Skin of body (tissue), 2 donors: ENCODE data around the gene RAPGEF1. TPM values are rescaled to one million over a fixed set of nuclear protein-coding genes. Genes with fewer than 3 reads are reported as not detected.
A peak's percentile ranks its signal among the peaks of the same experiment; 100 is the strongest.
"Not testable (repeated sequence)": the region's sequence is repeated elsewhere in the genome, so short reads cannot be mapped to it uniquely, and the experiment has no call there.

Source experiments
- DNase-seq: peaks from one replicate; lab custom pipeline; 2025; lab: John Stamatoyannopoulos, UW
- total RNA-seq: library from RNA; depleted of rRNA; stranded (reverse); fragments of >200 nt; gene quantifications from one replicate; pipeline ENCODE4 v1.2.3, GENCODE V29; 2014

Gene RAPGEF1, protein sequence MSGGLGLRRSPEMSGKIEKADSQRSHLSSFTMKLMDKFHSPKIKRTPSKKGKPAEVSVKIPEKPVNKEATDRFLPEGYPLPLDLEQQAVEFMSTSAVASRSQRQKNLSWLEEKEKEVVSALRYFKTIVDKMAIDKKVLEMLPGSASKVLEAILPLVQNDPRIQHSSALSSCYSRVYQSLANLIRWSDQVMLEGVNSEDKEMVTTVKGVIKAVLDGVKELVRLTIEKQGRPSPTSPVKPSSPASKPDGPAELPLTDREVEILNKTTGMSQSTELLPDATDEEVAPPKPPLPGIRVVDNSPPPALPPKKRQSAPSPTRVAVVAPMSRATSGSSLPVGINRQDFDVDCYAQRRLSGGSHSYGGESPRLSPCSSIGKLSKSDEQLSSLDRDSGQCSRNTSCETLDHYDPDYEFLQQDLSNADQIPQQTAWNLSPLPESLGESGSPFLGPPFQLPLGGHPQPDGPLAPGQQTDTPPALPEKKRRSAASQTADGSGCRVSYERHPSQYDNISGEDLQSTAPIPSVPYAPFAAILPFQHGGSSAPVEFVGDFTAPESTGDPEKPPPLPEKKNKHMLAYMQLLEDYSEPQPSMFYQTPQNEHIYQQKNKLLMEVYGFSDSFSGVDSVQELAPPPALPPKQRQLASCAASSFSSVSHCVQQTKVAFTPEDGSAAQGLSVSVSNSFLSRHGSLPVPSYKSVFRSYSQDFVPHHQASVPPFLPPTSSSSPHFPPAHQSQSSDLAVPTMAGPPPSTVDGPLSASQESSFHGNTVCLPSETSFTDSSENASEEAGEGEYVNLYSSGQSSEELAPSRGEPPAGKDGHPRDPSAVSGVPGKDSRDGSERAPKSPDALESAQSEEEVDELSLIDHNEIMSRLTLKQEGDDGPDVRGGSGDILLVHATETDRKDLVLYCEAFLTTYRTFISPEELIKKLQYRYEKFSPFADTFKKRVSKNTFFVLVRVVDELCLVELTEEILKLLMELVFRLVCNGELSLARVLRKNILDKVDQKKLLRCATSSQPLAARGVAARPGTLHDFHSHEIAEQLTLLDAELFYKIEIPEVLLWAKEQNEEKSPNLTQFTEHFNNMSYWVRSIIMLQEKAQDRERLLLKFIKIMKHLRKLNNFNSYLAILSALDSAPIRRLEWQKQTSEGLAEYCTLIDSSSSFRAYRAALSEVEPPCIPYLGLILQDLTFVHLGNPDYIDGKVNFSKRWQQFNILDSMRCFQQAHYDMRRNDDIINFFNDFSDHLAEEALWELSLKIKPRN (N-terminal part only)
- 23.1 TPM for total RNA-seq

DNA sequence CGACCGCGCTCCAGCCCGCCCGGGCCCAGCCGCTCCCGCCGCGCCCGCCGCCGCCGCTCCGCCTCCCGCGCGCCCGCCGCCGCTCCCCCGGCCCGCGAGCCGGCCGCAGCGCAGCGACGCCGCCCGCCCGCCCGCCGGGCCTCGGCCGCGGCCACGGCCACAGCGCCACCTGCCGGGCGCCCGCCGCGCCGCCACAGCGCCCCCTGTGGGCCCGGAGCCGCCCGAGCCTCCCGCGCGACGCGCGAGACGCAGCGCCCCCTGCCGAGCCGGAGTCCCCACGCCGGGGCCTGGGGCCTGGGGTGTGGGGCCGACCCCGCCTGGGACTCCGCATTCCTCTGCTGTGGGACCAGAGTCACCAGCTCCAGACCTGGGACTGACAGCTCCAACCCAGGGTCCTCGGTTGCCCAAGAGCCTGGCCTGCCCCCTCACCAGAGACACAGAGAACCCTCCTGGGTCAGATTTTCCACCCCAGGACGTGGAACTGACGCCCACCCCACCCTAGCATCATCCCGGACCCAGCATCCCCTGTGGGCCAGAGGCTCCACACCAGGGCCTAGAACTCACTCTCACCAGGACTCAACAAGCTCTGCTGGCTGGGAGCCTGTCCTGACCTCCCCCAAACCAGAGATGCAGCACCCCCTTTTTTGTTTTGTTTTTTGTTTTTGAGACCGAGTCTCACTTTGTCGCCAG lies at the start of gene RAPGEF1:
TSS of gene RAPGEF1 (minus strand) at position 118 of the 690 bp plus-strand sequence. CDS start 246 bp downstream, outside the sequence.
- DNase-seq = peak; percentile 47

DNA sequence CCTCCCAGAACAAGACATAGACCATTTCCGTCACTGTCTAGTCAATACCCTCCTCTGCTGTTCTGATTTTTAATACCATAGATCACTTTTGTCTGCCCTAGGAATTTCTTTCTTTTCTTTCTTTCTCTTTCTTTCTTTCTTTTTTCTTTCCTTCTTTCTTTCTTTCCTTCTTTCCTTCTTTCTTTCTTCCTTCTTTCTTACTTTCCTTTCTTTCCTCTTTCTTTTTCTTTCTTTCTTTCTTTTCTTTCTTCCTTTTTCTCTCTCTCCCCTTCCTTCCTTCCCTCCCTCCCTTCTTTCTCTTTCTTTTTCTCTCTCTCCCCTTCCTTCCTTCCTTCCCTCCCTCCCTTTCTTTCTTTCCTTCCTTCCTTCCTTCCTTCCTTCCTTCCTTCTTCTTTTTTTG lies 49.0 kb upstream of the RAPGEF1 start:
- DNase-seq = no peak

DNA sequence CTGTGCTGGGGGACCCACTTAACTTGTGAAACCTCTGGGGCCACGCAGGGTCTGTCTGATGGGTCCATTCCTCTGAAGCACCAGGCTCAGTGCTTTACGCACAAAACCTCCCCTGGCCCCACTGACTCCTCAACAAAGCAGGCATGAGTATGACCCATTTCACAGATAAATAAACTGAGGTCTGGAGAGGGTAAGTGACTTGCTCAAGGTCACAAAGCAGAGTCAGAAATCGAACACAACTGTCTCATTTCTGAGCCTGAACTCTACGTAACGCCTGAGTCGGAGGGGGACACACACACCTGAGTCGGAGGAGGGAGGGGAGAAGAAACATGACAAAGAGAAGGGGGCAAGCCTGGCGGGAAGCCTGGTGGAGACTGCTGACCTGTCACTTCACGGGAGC lies 48.0 kb upstream of the RAPGEF1 start:
- no peak for DNase-seq

GRCh38 chr9:131784748-131785501 lies 45.0 kb upstream of the RAPGEF1 start:
- no peak for DNase-seq

GRCh38 chr9:131781069-131781468 lies 41.2 kb upstream of the RAPGEF1 start:
- no peak for DNase-seq

- DNase-seq = no peak
Measured at GRCh38 chr9:131776473-131776872, 36.6 kb upstream of the RAPGEF1 start.

DNA sequence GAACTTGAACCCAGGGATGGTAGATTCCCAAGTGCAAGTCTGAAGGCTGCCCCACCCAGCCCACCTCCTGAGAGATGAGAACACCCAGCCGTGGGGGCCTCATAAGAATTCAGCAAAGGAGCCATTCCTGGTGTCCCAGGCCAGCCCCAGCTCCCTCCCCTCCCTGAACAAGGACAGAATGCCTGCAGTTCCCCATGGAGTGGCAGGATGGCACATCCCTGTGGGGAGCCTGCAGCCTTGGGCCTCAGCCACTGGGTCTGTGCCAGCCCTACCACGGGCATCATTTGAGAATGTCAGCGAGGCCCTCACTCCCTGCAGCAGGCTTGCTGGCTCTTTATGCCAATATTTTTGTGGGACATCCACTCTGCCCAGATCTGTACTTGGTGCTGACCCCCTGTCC lies 36.2 kb upstream of the RAPGEF1 start:
- DNase-seq = no peak

DNA sequence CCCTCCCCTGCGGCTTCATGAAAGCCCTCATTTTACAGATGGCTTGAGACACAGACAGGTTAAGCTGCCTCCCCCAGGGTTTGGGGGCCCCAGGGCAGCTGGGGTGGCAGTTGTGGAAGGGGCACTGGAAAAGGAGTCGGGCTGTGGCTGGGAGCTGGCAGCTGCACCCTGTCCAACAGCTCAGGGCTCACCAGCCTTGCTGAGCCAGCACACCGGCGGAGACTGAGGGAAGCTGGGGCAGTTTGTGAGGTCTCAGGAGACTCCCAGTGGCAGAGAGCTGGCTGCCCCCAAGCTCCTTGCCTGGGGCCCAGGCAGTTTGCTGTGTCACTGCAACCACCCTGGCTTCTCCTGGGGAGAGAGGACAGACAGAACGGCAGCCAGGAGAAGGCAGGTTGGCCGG lies 34.8 kb upstream of the RAPGEF1 start:
- no peak for DNase-seq

DNA sequence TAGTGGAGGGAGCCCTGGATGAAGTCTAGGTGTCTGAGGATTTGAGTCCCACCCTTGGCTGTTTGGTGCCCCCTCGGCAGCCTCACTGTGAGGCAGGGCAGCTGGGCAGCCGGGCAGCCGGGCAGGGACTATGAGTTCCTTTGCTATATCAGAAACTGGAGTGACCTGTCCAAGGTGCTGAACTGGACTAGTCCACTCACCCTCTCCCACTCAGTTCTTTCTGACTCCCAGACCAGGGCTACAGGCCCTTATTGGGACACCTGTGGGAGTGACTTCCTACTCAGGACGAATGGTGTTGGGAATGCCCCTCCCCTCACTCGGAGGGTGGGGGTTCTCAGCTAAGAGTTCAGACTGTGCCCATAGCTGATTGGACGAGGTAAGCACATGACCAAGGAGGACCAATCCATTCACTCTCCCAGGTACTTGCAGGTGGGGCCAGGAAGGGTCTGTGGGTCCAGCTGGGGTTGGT lies 34.1 kb upstream of the RAPGEF1 start:
- no peak for DNase-seq

- DNase-seq = no peak
Measured at GRCh38 chr9:131772940-131773339, 33.1 kb upstream of the RAPGEF1 start.

GRCh38 chr9:131771646-131772045 lies 31.8 kb upstream of the RAPGEF1 start:
- no peak for DNase-seq

DNA sequence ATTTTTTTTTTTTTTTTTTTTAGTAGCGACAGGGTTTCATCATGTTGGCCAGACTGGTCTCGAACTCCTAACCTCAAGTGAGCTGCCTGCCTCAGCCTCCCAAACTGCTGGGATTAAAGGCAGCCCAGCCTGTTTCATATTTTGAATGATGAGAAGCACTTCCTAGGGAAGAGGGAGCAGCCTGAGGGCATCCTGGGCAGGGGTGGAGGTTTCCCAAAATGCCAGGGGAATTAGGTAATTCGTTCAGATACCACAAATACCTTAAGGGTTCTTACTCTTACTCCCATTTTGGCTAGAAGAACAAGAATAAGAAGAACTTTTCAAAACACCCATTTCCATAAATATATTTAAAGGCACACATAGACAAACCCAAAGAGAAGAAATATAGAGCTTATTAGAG lies 29.5 kb upstream of the RAPGEF1 start:
- no peak for DNase-seq

DNA sequence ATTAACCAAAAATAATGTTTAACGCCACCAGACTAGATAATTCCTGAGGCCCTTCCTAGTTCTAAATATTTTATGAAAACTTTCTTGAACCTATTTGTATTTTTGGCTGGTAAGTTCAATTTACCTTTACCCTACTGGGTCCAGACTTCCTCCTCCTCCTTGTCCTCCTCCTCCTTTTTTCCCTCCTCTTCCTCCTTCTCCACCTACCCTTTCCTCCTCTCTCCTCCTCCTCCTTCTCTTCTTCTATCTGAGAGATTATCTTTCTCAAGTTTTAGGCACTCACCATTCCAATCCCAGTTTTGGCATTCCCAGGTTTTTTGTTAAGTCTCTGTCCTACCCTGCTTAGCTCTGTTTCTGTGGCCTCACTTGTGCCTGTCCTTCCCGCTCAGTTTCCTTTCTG lies 24.7 kb upstream of the RAPGEF1 start:
- no peak for DNase-seq

DNA sequence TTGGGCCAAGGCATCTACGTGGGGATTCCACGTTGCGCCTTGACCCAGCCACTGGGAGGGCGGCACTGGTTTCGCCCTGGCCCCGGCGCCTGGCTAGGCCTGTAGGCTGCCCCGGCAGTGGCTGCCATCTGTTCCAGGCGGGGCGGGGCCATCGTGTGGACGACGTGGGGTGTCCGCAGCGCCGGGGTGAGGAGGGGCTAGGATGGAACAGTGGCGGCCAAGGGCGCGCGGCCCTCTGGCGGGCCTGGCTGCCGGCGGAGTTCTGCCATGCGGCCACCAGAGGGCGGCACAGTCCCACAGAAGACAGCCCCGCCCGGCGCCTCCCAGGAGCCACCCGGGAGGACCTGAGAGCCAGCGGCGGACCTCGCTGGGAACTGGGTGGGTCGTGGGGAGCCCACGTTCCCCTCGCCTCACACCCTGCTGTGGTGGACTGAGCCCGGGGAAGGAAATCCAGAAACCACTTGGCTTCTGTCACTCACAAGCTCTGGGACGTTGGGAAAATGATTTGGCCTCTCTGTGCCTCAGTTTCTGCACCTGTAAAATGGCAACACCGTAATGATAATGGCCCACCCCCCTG lies 22.6 kb upstream of the RAPGEF1 start:
- DNase-seq = peak; percentile 31

DNA sequence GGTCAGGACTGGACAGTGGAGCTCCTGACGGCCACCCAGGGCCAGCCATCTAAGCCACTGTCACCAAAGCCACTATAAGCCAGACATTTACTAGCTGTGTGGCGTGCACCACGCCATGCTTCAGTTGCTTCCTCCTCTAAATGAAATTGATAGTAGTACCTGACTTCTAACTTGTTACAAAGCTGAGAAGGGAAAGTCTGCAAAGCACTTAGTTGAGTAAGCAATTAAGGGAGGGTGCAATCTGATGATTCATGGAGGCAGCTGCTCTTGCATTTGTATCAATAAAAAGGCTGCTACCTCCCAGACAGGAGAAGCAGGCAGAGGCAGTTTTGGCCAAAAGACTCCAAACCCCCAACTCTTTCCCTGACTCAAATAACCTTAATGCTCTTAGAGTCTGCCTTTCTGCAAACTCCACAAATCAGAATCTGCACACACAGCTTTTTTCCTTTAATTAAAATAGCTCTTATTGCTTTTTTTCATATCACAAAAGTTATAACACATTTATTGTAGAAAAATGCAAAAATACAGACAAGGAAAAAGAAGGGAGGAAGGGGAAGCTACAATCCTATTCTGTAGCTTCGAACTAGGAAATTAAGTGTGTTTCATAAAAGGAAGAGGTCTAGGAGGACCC lies 19.3 kb upstream of the RAPGEF1 start:
- DNase-seq = no peak

DNA sequence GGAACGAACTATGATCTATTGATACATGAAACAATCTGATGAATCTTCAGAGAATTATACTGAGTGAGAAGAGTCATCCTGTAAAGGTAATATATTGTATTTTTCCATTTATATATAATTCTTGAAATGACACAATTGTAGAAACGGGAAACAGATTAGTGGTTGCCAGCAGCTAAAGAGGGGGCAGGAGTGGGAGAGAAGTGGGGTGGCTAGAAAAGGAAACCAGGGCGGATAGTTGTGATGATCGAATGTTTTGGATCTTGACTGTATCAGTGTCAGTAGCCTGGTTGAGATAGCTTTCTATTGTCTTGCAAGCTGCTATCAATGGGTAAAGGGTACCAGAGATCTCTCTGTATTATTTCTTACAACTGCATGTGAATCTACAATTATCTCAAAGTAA lies 17.7 kb upstream of the RAPGEF1 start:
- DNase-seq = no peak

- peak; percentile 18 for DNase-seq
Measured at GRCh38 chr9:131755541-131756198, 15.8 kb upstream of the RAPGEF1 start.

GRCh38 chr9:131754846-131755245 lies 15.0 kb upstream of the RAPGEF1 start:
- no peak for DNase-seq

DNA sequence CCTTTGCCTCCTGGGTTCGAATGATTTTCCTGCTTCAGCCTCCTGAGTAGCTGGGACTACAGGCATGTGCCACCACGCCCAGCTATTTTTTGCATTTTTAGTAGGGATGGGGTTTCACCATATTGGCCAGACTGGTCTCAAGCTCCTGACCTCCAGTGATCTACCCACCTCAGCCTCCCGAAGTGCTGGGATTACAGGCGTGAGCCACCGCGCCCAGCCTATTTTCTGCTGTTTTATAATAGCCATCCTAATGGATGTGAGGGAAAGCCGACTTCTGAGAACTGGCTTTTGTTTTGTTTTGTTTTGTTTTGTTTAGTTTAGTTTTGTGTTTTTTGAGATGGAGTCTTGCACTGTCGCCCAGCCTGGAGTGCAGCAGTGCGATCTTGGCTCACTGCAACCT lies 13.9 kb upstream of the RAPGEF1 start:
- DNase-seq = not testable (repeated sequence)
